Astrocyte (in vitro differentiated cells and primary cell): Measurements from ENCODE around the gene ZNF182. TPM values are rescaled to one million over a fixed set of nuclear protein-coding genes. Genes with fewer than 3 reads are reported as not detected.
"Not testable (repeated sequence)": the region's sequence is repeated elsewhere in the genome, so short reads cannot be mapped to it uniquely, and the experiment has no call there.

Experiments
- DNase-seq: peaks from one replicate; pipeline ENCODE4 v3.0.0-alpha.2; 2010; ENCODE audit warnings: low read depth
- FAIRE-seq: peaks from 2 replicates; lab custom pipeline; 2011; peaks lifted over from hg19 to GRCh38; lab: Jason Lieb, UNC
- H2AFZ ChIP-seq: 2 replicates; pipeline ENCODE4 v1.6.0; 2012; ENCODE audit warnings: low read depth, low read length, inconsistent platforms
- H3K27ac ChIP-seq: 2 replicates; pipeline ENCODE4 v1.5.1; 2011; ENCODE audit warnings: low read depth, low read length, inconsistent platforms
- H3K27me3 ChIP-seq: 2 replicates; pipeline ENCODE4 v1.6.0; 2011; ENCODE audit warnings: low read length, inconsistent platforms; ENCODE audit not compliant: insufficient read depth
- H3K36me3 ChIP-seq: 2 replicates; pipeline ENCODE4 v1.5.1; 2011; ENCODE audit warnings: low read length, inconsistent platforms; ENCODE audit not compliant: insufficient read depth
- H3K4me1 ChIP-seq: 2 replicates; pipeline ENCODE4 v1.5.1; 2011; ENCODE audit warnings: low read length, inconsistent platforms; ENCODE audit not compliant: insufficient read depth
- H3K4me2 ChIP-seq: 2 replicates; pipeline ENCODE4 v1.6.0; 2012; ENCODE audit warnings: low read length, inconsistent platforms
- H3K4me3 ChIP-seq: 2 replicates; pipeline ENCODE4 v1.5.1; 2011; ENCODE audit warnings: low read depth, mild to moderate bottlenecking, low read length, inconsistent platforms; ENCODE audit not compliant: insufficient read depth
- H3K79me2 ChIP-seq: 2 replicates; pipeline ENCODE4 v1.6.0; 2012; ENCODE audit warnings: mild to moderate bottlenecking, low read length, inconsistent platforms; ENCODE audit not compliant: insufficient read depth
- H3K9ac ChIP-seq: 2 replicates; pipeline ENCODE4 v1.6.0; 2012; ENCODE audit warnings: mild to moderate bottlenecking, low read length, inconsistent platforms
- H3K9me3 ChIP-seq: 2 replicates; pipeline ENCODE4 v1.5.1; 2012; ENCODE audit warnings: low read depth, mild to moderate bottlenecking, low read length, inconsistent platforms; ENCODE audit not compliant: insufficient read depth
- H4K20me1 ChIP-seq: 2 replicates; pipeline ENCODE4 v1.6.0; 2012; ENCODE audit warnings: low read length, inconsistent platforms; ENCODE audit not compliant: insufficient read depth
- H3K27ac Mint-ChIP-seq: one replicate; pipeline ENCODE4 v1.8.0; 2021; ENCODE audit warnings: mild to moderate bottlenecking, mixed read lengths; ENCODE audit not compliant: unreplicated experiment
- H3K27me3 Mint-ChIP-seq: one replicate; pipeline ENCODE4 v1.8.0; 2021; ENCODE audit warnings: low read depth, mixed read lengths; ENCODE audit not compliant: unreplicated experiment
- H3K36me3 Mint-ChIP-seq: one replicate; pipeline ENCODE4 v1.8.0; 2021; ENCODE audit warnings: low read depth, mixed read lengths; ENCODE audit not compliant: unreplicated experiment
- H3K4me1 Mint-ChIP-seq: one replicate; pipeline ENCODE4 v1.8.0; 2021; ENCODE audit warnings: low read depth, mixed read lengths; ENCODE audit not compliant: unreplicated experiment
- H3K4me3 Mint-ChIP-seq: one replicate; pipeline ENCODE4 v1.8.0; 2021; ENCODE audit warnings: mild to moderate bottlenecking, moderate library complexity, mixed read lengths; ENCODE audit not compliant: unreplicated experiment
- H3K9me3 Mint-ChIP-seq: one replicate; pipeline ENCODE4 v1.8.0; 2021; ENCODE audit warnings: mild to moderate bottlenecking, mixed read lengths; ENCODE audit not compliant: unreplicated experiment
- CTCF ChIP-seq: IDR thresholded peaks from 2 replicates; pipeline ENCODE4 v1.5.1; 2011; ENCODE audit warnings: low read depth, mild to moderate bottlenecking, inconsistent platforms, low read length, moderate library complexity; ENCODE audit not compliant: insufficient read depth
- EZH2 ChIP-seq: IDR thresholded peaks from 2 replicates; pipeline ENCODE4 v1.6.1; 2012; ENCODE audit warnings: mild to moderate bottlenecking, low read length, inconsistent platforms; ENCODE audit not compliant: insufficient read depth
- total RNA-seq: library from RNA; stranded (reverse); gene quantifications from 2 replicates; pipeline ENCODE4 v1.2.1, GENCODE V29; 2021

Gene ZNF182
- total RNA-seq, 1 donor from 2014 or later = 4.5 TPM

- Mint-ChIP-seq H3K4me1 (peaks cover 5% of the 10 kb centered on the region), H3K27me3 (no peaks in the 10 kb centered on the region), H3K36me3 (no peaks in the 10 kb centered on the region), H3K27ac (no peak overlapping the region), H3K9me3 (no peaks in the 10 kb centered on the region), H3K4me3 (peak overlapping the region; percentile 9)
- no peaks in the 10 kb centered on the region for H3K4me1 ChIP-seq
- peak overlapping the region; percentile 27 for H3K9ac ChIP-seq
- H3K27ac ChIP-seq = peak overlapping the region; percentile 58
- no peak for TF ChIP-seq EZH2
- no peak overlapping the region for H2AFZ ChIP-seq
- no peaks in the 10 kb centered on the region for H3K27me3 ChIP-seq
- H3K79me2 ChIP-seq = no peaks in the 10 kb centered on the region
- H4K20me1 ChIP-seq = no peaks in the 10 kb centered on the region
- peak; percentile 83 for DNase-seq
- H3K36me3 ChIP-seq = no peaks in the 10 kb centered on the region
- no peak overlapping the region for H3K4me3 ChIP-seq
- FAIRE-seq = peak; percentile 92
- no peaks in the 10 kb centered on the region for H3K9me3 ChIP-seq
- H3K4me2 ChIP-seq = peak overlapping the region; percentile 46
Observed at GRCh38 chrX:48045410-48046311, 41.9 kb upstream of the ZNF182 start.

GRCh38 chrX:48043056-48043455, 39.3 kb upstream of the ZNF182 start:
- Histone ChIP-seq H3K36me3 (no peaks in the 10 kb centered on the region), H3K27ac (no peak overlapping the region), H3K27me3 (no peaks in the 10 kb centered on the region), H2AFZ (no peak overlapping the region), H3K9ac (no peak overlapping the region), H3K79me2 (no peaks in the 10 kb centered on the region), H3K4me3 (no peak overlapping the region), H3K9me3 (no peaks in the 10 kb centered on the region), H3K4me1 (no peaks in the 10 kb centered on the region), H4K20me1 (no peaks in the 10 kb centered on the region), H3K4me2 (no peak overlapping the region)
- no peaks in the 10 kb centered on the region for H3K9me3 Mint-ChIP-seq
- no peak overlapping the region for H3K4me3 Mint-ChIP-seq
- DNase-seq = no peak
- peaks cover 5% of the 10 kb centered on the region for H3K4me1 Mint-ChIP-seq
- no peak overlapping the region for H3K27ac Mint-ChIP-seq
- H3K36me3 Mint-ChIP-seq = no peaks in the 10 kb centered on the region
- TF ChIP-seq CTCF (no peak), EZH2 (no peak)
- peaks cover 3% of the 10 kb centered on the region for H3K27me3 Mint-ChIP-seq
- no peak for FAIRE-seq

- no peak for DNase-seq
- no peaks in the 10 kb centered on the region for H3K27me3 ChIP-seq
- H3K9me3 ChIP-seq = no peaks in the 10 kb centered on the region
- H3K79me2 ChIP-seq = no peaks in the 10 kb centered on the region
- H3K27ac Mint-ChIP-seq = no peak overlapping the region
- no peak overlapping the region for H3K4me2 ChIP-seq
- no peaks in the 10 kb centered on the region for H3K4me1 ChIP-seq
- no peaks in the 10 kb centered on the region for H3K36me3 Mint-ChIP-seq
- TF ChIP-seq CTCF (no peak), EZH2 (no peak)
- H2AFZ ChIP-seq = no peak overlapping the region
- H4K20me1 ChIP-seq = no peaks in the 10 kb centered on the region
- H3K4me3 ChIP-seq = no peak overlapping the region
- no peak overlapping the region for H3K9ac ChIP-seq
- no peaks in the 10 kb centered on the region for H3K36me3 ChIP-seq
- no peaks in the 10 kb centered on the region for H3K9me3 Mint-ChIP-seq
- peaks cover 2% of the 10 kb centered on the region for H3K4me1 Mint-ChIP-seq
- H3K27ac ChIP-seq = no peak overlapping the region
- no peak overlapping the region for H3K4me3 Mint-ChIP-seq
- FAIRE-seq = no peak
- peaks cover 3% of the 10 kb centered on the region for H3K27me3 Mint-ChIP-seq
Observed at GRCh38 chrX:48035891-48036290, 32.1 kb upstream of the ZNF182 start.

- H3K9ac ChIP-seq, H3K36me3 ChIP-seq, H3K36me3 Mint-ChIP-seq, H3K4me1 Mint-ChIP-seq, H3K4me1 ChIP-seq, H3K4me2 ChIP-seq, H3K9me3 ChIP-seq, H3K27me3 ChIP-seq, H3K9me3 Mint-ChIP-seq, DNase-seq, H3K27ac ChIP-seq, H4K20me1 ChIP-seq, H3K27ac Mint-ChIP-seq, H3K27me3 Mint-ChIP-seq, H3K4me3 ChIP-seq, H2AFZ ChIP-seq, H3K79me2 ChIP-seq, H3K4me3 Mint-ChIP-seq: not testable (repeated sequence)
- FAIRE-seq = peak; percentile 94
Observed at GRCh38 chrX:48030641-48031173, 26.9 kb upstream of the ZNF182 start.
